ENCODE results near the gene DNAH7.

DNA sequence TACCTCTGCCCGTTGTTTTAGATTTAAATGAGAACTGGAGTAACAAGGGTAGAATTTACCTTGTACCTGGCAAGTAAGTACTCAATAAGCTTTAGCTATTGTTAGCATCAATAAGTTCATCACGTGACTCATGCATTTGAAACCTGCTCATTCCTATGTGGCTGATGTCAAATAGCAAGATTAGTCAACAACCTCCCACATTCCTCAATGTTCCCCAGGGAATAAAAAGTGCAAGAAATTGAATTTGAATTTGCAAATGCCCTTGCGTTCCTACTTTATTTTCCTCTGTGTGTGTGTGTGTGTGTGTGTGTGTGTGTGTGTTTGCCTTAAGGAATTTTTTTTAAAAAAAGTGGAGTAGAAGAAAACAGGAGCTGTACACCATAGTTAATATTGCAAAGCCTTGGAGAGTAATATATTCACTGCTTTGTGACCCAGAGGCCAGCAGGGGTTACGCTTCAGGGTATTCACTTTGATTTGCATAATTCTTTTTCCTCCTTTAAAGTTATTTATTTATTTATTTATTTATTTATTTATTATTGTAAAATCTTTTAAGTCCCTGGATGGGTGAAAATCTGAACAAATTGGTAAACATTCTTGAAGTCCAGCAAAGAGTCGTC is 43.9 kb upstream of the DNAH7 start:
- TF ChIP-seq, protein P1, sequence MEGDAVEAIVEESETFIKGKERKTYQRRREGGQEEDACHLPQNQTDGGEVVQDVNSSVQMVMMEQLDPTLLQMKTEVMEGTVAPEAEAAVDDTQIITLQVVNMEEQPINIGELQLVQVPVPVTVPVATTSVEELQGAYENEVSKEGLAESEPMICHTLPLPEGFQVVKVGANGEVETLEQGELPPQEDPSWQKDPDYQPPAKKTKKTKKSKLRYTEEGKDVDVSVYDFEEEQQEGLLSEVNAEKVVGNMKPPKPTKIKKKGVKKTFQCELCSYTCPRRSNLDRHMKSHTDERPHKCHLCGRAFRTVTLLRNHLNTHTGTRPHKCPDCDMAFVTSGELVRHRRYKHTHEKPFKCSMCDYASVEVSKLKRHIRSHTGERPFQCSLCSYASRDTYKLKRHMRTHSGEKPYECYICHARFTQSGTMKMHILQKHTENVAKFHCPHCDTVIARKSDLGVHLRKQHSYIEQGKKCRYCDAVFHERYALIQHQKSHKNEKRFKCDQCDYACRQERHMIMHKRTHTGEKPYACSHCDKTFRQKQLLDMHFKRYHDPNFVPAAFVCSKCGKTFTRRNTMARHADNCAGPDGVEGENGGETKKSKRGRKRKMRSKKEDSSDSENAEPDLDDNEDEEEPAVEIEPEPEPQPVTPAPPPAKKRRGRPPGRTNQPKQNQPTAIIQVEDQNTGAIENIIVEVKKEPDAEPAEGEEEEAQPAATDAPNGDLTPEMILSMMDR (IDR thresholded peaks at IDR 0.05) = no peak
- no peak for TF ChIP-seq POLR2A (IDR thresholded peaks at IDR 0.05)
- TF ChIP-seq EP300 (IDR thresholded peaks at IDR 0.05) = no peak
